ENCODE results near the gene NCAM2. TPM values are rescaled to one million over a fixed set of nuclear protein-coding genes. Genes with fewer than 3 reads are reported as not detected.

The NCAM2 gene
- total RNA-seq, 1 donor from 2014 or later, result 3.6 TPM

GRCh38 chr21:21383126-21383525, 384.9 kb downstream of the NCAM2 start:
- H3K27ac Mint-ChIP-seq (ENCODE audit: unreplicated experiment), result no peak overlapping the region
- no peaks in the 10 kb centered on the region for H3K36me3 Mint-ChIP-seq (ENCODE audit: low read depth)
- no peak for DNase-seq (ENCODE audit: low read depth, low spot score)
- H3K4me1 Mint-ChIP-seq, result no peaks in the 10 kb centered on the region
- no peak for TF ChIP-seq CTCF (conservative IDR thresholded peaks at IDR 0.05)
- no peak overlapping the region for H3K4me3 Mint-ChIP-seq
- H3K9me3 Mint-ChIP-seq, result peaks cover 3% of the 10 kb centered on the region
- no peaks in the 10 kb centered on the region for H3K27me3 Mint-ChIP-seq (ENCODE audit: low read depth)

DNA sequence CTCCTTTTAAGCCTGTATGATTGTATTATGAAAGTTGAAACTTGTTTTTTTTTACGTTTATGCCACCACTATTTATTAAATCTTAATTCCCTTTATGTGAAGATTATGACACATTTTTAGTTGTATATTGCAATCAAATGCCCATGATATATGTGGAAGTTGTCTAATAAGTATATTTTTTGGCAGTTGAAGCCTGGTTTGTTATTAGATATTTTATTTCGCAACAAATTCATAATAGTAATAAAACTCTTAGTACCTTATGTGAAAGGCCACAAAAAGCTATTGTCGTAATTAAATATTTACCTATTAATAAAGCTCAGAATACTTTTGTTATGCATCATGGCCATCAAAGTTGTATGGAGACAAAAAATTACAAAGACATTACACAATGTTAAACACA, 386.8 kb downstream of the NCAM2 start:
- Mint-ChIP-seq H3K27ac (ENCODE audit: unreplicated experiment) (no peak overlapping the region), H3K9me3 (peaks cover 3% of the 10 kb centered on the region), H3K27me3 (ENCODE audit: low read depth) (no peaks in the 10 kb centered on the region), H3K4me3 (no peak overlapping the region), H3K4me1 (no peaks in the 10 kb centered on the region), H3K36me3 (ENCODE audit: low read depth) (no peaks in the 10 kb centered on the region)
- no peak for DNase-seq (ENCODE audit: low read depth, low spot score)
- no peak for TF ChIP-seq CTCF (conservative IDR thresholded peaks at IDR 0.05)

DNA sequence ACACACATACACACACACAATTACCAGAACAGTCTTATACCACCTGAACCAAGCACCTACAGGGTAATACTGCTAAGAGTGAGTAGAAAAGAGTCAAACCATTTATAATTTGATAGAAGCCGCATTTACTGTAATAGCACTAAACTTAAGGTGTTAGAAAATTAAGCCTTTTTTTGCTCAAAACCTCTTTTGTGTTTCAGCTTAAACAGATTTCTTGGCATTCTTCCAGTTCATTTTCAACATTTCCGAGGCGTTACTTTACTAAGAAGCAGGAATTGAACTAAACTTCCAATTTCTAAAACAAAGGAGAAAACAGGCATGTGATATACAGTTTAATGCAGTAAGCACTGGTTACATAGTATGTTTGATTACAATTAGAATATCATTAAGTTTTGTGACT, 387.2 kb downstream of the NCAM2 start:
- Mint-ChIP-seq H3K27me3 (ENCODE audit: low read depth) (no peaks in the 10 kb centered on the region), H3K9me3 (peaks cover 3% of the 10 kb centered on the region), H3K36me3 (ENCODE audit: low read depth) (no peaks in the 10 kb centered on the region), H3K27ac (ENCODE audit: unreplicated experiment) (no peak overlapping the region), H3K4me3 (no peak overlapping the region), H3K4me1 (no peaks in the 10 kb centered on the region)
- TF ChIP-seq CTCF (conservative IDR thresholded peaks at IDR 0.05), result no peak
- DNase-seq (ENCODE audit: low read depth, low spot score), result no peak

DNA sequence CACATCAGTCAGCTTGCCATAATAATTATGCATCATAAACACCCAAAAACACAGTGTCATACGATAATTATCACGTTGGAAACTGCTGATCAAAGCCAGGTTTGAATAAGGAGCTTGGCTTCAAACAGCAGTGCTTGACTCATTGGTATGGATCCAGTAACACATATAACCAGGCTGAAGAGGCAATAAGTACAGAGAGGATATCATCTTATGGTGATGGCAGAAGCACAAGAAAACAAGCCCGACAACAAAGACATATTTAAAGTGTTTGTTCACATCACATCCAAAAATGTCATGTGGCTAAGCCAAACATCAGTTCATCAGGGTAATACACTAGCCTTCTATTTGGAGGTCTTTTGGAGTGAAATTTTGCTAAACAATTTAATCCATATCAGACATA, 389.7 kb downstream of the NCAM2 start:
- no peak overlapping the region for H3K27ac Mint-ChIP-seq (ENCODE audit: unreplicated experiment)
- H3K9me3 Mint-ChIP-seq, result peaks cover 3% of the 10 kb centered on the region
- H3K4me3 Mint-ChIP-seq, result no peak overlapping the region
- H3K27me3 Mint-ChIP-seq (ENCODE audit: low read depth), result no peaks in the 10 kb centered on the region
- H3K36me3 Mint-ChIP-seq (ENCODE audit: low read depth), result no peaks in the 10 kb centered on the region
- TF ChIP-seq CTCF (conservative IDR thresholded peaks at IDR 0.05), result no peak
- H3K4me1 Mint-ChIP-seq, result no peaks in the 10 kb centered on the region
- no peak for DNase-seq (ENCODE audit: low read depth, low spot score)

DNA sequence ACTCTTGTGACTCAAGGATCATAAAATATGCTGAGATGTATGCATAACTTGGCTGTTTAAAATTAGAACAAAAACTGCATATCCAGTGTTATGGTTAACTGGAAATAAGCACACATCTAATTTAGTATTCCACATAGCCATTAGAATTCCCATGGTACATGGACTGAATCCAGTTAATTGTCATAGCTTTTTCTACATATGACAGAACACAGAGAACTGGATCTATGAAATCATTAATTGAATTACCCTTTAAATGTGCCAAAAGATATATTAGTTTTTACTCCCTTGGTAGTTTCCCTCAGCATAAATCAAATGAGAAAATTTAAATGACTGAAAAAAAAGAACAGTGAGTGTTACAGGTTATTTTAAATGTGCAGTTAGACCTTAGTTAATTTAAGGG, 395.9 kb downstream of the NCAM2 start:
- Mint-ChIP-seq H3K4me3 (no peak overlapping the region), H3K27me3 (ENCODE audit: low read depth) (no peaks in the 10 kb centered on the region), H3K4me1 (no peaks in the 10 kb centered on the region), H3K27ac (ENCODE audit: unreplicated experiment) (no peak overlapping the region), H3K9me3 (peaks cover 13% of the 10 kb centered on the region), H3K36me3 (ENCODE audit: low read depth) (peaks cover 11% of the 10 kb centered on the region)
- no peak for DNase-seq (ENCODE audit: low read depth, low spot score)
- no peak for TF ChIP-seq CTCF (conservative IDR thresholded peaks at IDR 0.05)

- Mint-ChIP-seq H3K36me3 (ENCODE audit: low read depth) (peaks cover 11% of the 10 kb centered on the region), H3K27me3 (ENCODE audit: low read depth) (no peaks in the 10 kb centered on the region), H3K4me1 (no peaks in the 10 kb centered on the region), H3K9me3 (peaks cover 10% of the 10 kb centered on the region), H3K27ac (ENCODE audit: unreplicated experiment) (no peak overlapping the region), H3K4me3 (no peak overlapping the region)
- TF ChIP-seq CTCF (conservative IDR thresholded peaks at IDR 0.05), result no peak
- no peak for DNase-seq (ENCODE audit: low read depth, low spot score)
Measured at GRCh38 chr21:21396424-21396823, 398.2 kb downstream of the NCAM2 start.

Measured in neural crest cell (in vitro differentiated cells).